Peyer's patch (tissue), 4 donors: ENCODE measurements around the gene THADA. TPM values are rescaled to one million over a fixed set of nuclear protein-coding genes. Genes with fewer than 3 reads are reported as not detected.

Experiments used
- DNase-seq, 3 donors: peaks; one replicate each; pipeline ENCODE4 v3.0.0-alpha.2; 2017 to 2019
- H3K27ac ChIP-seq, 4 donors: fragments of 200-600 bp; sonication (generic); one replicate each; pipeline ENCODE4 v1.5.1; 2016 to 2019
- H3K27me3 ChIP-seq, 2 donors: fragments of 200-600 bp; sonication (generic); one replicate each; pipeline ENCODE4 v1.5.1; 2019
- H3K36me3 ChIP-seq, 3 donors: fragments of 200-600 bp; sonication (generic); one replicate each; pipeline ENCODE4 v1.5.1; 2016 to 2019
- H3K4me1 ChIP-seq, 4 donors: fragments of 200-600 bp; sonication (generic); one replicate each; pipeline ENCODE4 v1.5.1; 2016 to 2019
- H3K4me3 ChIP-seq, 4 donors: fragments of 200-600 bp; sonication (generic); 1 replicate in 3 of 4; 2 replicates in 1 of 4; pipeline ENCODE4 v1.5.1; 2016 to 2019; ENCODE audit warnings: mild to moderate bottlenecking in 1 of 4
- H3K9me3 ChIP-seq, 4 donors: fragments of 200-600 bp; sonication (generic); one replicate each; pipeline ENCODE4 v1.5.1; 2016 to 2019; ENCODE audit warnings: mild to moderate bottlenecking in 1 of 4
- CTCF ChIP-seq, 6 experiments: fragments of 450-650 bp in 4 of 6; fragments of 200-600 bp in 2 of 6; sonication (generic) in 1 of 6; IDR thresholded peaks; one replicate each; pipeline ENCODE4 v1.5.1; 2017 to 2019; ENCODE audit warnings: antibody characterized with exemption in 6 of 6, mild to moderate bottlenecking in 3 of 6, moderate library complexity in 1 of 6
- POLR2A ChIP-seq, 2 donors: fragments of 450-650 bp; IDR thresholded peaks; one replicate each; pipeline ENCODE4 v1.5.1; 2017; ENCODE audit warnings: antibody characterized with exemption in 2 of 2, mild to moderate bottlenecking in 2 of 2, moderate library complexity in 2 of 2
- total RNA-seq, 4 donors: library from RNA; depleted of rRNA; stranded (reverse); fragments of >200 nt; gene quantifications; one replicate each; pipeline ENCODE4 v1.1.0, GENCODE V29; 2016

THADA gene
- total RNA-seq, 4 donors from 2014 or later = 19.3 to 76.7 (median 26.3) TPM

GRCh38 chr2:43341959-43342757 lies 253.7 kb downstream of the THADA start:
- Histone ChIP-seq H3K4me1 (peaks cover 0 to 36% (median 3%) of the 10 kb centered on the region in 4 donors), H3K9me3 (no peaks in the 10 kb centered on the region), H3K27ac (peak overlapping the region in 1 of 4 donors; percentile 63), H3K27me3 (no peaks in the 10 kb centered on the region), H3K4me3 (no peak overlapping the region), H3K36me3 (no peaks in the 10 kb centered on the region)
- DNase-seq = no peak
- TF ChIP-seq CTCF (IDR thresholded peaks at IDR 0.05) (no peak), POLR2A (IDR thresholded peaks at IDR 0.05) (no peak)

- no peak for DNase-seq
Measured at GRCh38 chr2:43340945-43341356, 254.9 kb downstream of the THADA start.

DNA sequence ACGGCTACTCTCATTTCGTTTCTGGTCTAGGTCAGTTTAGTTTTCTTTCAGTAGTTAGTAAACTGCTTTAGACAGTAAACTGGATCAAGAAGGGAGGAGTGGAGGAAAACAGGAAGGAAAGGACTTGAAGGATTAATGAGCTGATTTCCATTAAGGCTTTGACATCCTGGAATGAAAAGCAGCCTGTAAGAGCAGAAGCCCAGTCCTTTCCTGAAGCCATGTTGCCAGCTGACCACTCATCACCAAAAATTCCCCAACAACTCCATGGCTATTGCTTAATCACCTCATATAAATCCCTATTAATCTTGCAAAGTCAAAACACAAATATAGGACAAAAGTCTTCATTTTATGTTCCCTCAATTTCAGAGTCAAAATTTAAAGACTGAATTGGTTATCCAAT lies 255.8 kb downstream of the THADA start:
- no peak for DNase-seq
- H3K27ac ChIP-seq = peak overlapping the region in 2 of 4 donors; percentile 18 to 63
- no peaks in the 10 kb centered on the region for H3K27me3 ChIP-seq
- no peaks in the 10 kb centered on the region for H3K36me3 ChIP-seq
- H3K4me3 ChIP-seq = no peak overlapping the region
- TF ChIP-seq POLR2A (IDR thresholded peaks at IDR 0.05) = no peak
- TF ChIP-seq CTCF (IDR thresholded peaks at IDR 0.05) = no peak
- H3K4me1 ChIP-seq = peaks cover 0 to 30% (median 3%) of the 10 kb centered on the region in 4 donors
- H3K9me3 ChIP-seq = no peaks in the 10 kb centered on the region

More at GRCh38 chr2:43340945-43341356, 254.9 kb downstream of the THADA start:
- Histone ChIP-seq H3K9me3 (no peaks in the 10 kb centered on the region), H3K4me3 (no peak overlapping the region), H3K36me3 (no peaks in the 10 kb centered on the region), H3K4me1 (peaks cover 0 to 36% (median 3%) of the 10 kb centered on the region in 4 donors), H3K27me3 (no peaks in the 10 kb centered on the region), H3K27ac (peak overlapping the region in 1 of 4 donors; percentile 63)
- no peak for TF ChIP-seq POLR2A (IDR thresholded peaks at IDR 0.05)
- TF ChIP-seq CTCF (IDR thresholded peaks at IDR 0.05) = no peak

GRCh38 chr2:43333656-43334144 lies 262.1 kb downstream of the THADA start:
- Histone ChIP-seq H3K4me1 (no peaks in the 10 kb centered on the region), H3K4me3 (no peak overlapping the region), H3K27ac (peak overlapping the region; percentile 8 to 68 (median 22)), H3K9me3 (no peaks in the 10 kb centered on the region), H3K27me3 (no peaks in the 10 kb centered on the region), H3K36me3 (no peaks in the 10 kb centered on the region)
- no peak for TF ChIP-seq POLR2A (IDR thresholded peaks at IDR 0.05)
- no peak for TF ChIP-seq CTCF (IDR thresholded peaks at IDR 0.05)
- DNase-seq = no peak

GRCh38 chr2:43333101-43333655 lies 262.7 kb downstream of the THADA start:
- Histone ChIP-seq H3K4me1 (no peaks in the 10 kb centered on the region), H3K9me3 (no peaks in the 10 kb centered on the region), H3K36me3 (no peaks in the 10 kb centered on the region), H3K27me3 (no peaks in the 10 kb centered on the region), H3K4me3 (no peak overlapping the region), H3K27ac (peak overlapping the region in 3 of 4 donors; percentile 20 to 68 (median 25))
- DNase-seq = no peak
- no peak for TF ChIP-seq POLR2A (IDR thresholded peaks at IDR 0.05)
- no peak for TF ChIP-seq CTCF (IDR thresholded peaks at IDR 0.05)
